ENCODE results near the gene CBFB. TPM values are rescaled to one million over a fixed set of nuclear protein-coding genes. Genes with fewer than 3 reads are reported as not detected.

The CBFB gene
- total and polyA plus RNA-seq, 12 donors, result 13.0 to 41.2 (median 27.1) TPM

- Histone ChIP-seq H3K9me3 (replicated peaks in 1 of 3) (no peaks in the 10 kb centered on the region), H3K4me3 (no peak overlapping the region), H3K4me1 (replicated peaks in 1 of 2) (peaks cover 16 to 26% of the 10 kb centered on the region in 2 donors), H3K27ac (no peak overlapping the region), H3K27me3 (no peaks in the 10 kb centered on the region), H3K36me3 (replicated peaks in 1 of 2) (no peaks in the 10 kb centered on the region)
- intact Hi-C loops (cut with DNase I), result no loop called here
- 80 to 87% (median 83%) methylated on average over 4 of the region's 4 CpGs for WGBS, 4 donors
- TF ChIP-seq POLR2A (IDR thresholded peaks at IDR 0.05), result no peak
- TF ChIP-seq, protein P1, sequence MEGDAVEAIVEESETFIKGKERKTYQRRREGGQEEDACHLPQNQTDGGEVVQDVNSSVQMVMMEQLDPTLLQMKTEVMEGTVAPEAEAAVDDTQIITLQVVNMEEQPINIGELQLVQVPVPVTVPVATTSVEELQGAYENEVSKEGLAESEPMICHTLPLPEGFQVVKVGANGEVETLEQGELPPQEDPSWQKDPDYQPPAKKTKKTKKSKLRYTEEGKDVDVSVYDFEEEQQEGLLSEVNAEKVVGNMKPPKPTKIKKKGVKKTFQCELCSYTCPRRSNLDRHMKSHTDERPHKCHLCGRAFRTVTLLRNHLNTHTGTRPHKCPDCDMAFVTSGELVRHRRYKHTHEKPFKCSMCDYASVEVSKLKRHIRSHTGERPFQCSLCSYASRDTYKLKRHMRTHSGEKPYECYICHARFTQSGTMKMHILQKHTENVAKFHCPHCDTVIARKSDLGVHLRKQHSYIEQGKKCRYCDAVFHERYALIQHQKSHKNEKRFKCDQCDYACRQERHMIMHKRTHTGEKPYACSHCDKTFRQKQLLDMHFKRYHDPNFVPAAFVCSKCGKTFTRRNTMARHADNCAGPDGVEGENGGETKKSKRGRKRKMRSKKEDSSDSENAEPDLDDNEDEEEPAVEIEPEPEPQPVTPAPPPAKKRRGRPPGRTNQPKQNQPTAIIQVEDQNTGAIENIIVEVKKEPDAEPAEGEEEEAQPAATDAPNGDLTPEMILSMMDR (IDR thresholded peaks at IDR 0.05), result no peak
- DNase-seq, result no peak
Observed at GRCh38 chr16:67112591-67113399, 83.8 kb downstream of the CBFB start.

- Histone ChIP-seq H3K27me3 (no peaks in the 10 kb centered on the region), H3K4me1 (replicated peaks in 1 of 2) (peaks cover 11 to 21% of the 10 kb centered on the region in 2 donors), H3K9me3 (replicated peaks in 1 of 3) (no peaks in the 10 kb centered on the region), H3K36me3 (replicated peaks in 1 of 2) (no peaks in the 10 kb centered on the region), H3K27ac (no peak overlapping the region), H3K4me3 (no peak overlapping the region)
- intact Hi-C loops (cut with DNase I), result no loop called here
- 83 to 90% (median 86%) methylated on average over 2 of the region's 2 CpGs for WGBS, 4 donors
- TF ChIP-seq POLR2A (IDR thresholded peaks at IDR 0.05), result no peak
- TF ChIP-seq, protein P1 (IDR thresholded peaks at IDR 0.05), result no peak
- DNase-seq, result no peak
Observed at GRCh38 chr16:67114793-67115192, 85.8 kb downstream of the CBFB start.

DNA sequence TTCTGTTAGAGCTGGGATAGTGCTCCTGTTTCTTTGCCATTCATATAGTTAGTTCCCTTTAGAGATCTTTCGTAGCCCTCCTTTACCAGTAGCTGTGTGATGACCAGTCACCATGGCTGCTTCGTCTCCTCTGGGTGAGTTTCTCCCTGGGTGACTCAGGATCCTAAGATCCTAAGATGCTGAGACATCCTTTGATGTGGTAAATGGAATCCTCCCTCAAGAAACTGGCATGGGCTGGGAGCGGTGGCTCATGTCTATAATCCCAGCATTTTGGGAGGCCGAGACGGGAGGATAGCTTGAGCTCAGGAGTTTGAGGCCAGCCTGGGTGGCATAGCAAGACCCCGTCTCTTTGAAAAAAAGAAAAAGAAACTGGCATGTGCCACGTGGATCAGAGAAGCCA lies 86.7 kb downstream of the CBFB start:
- H3K27me3 ChIP-seq, result no peaks in the 10 kb centered on the region
- H3K4me3 ChIP-seq, result no peak overlapping the region
- peaks cover 0 to 7% of the 10 kb centered on the region in 2 donors for H3K36me3 ChIP-seq (replicated peaks in 1 of 2)
- WGBS, 4 donors, result 81 to 92% (median 83%) methylated on average over 7 of the region's 7 CpGs
- DNase-seq, result peak in 1 of 7 donors; percentile 31
- H3K9me3 ChIP-seq (replicated peaks in 1 of 3), result no peaks in the 10 kb centered on the region
- H3K27ac ChIP-seq, result no peak overlapping the region
- H3K4me1 ChIP-seq (replicated peaks in 1 of 2), result peaks cover 6 to 16% of the 10 kb centered on the region in 2 donors
- TF ChIP-seq, protein P1 (IDR thresholded peaks at IDR 0.05), result no peak
- no peak for TF ChIP-seq POLR2A (IDR thresholded peaks at IDR 0.05)
- intact Hi-C loops (cut with DNase I), result no loop called here

DNA sequence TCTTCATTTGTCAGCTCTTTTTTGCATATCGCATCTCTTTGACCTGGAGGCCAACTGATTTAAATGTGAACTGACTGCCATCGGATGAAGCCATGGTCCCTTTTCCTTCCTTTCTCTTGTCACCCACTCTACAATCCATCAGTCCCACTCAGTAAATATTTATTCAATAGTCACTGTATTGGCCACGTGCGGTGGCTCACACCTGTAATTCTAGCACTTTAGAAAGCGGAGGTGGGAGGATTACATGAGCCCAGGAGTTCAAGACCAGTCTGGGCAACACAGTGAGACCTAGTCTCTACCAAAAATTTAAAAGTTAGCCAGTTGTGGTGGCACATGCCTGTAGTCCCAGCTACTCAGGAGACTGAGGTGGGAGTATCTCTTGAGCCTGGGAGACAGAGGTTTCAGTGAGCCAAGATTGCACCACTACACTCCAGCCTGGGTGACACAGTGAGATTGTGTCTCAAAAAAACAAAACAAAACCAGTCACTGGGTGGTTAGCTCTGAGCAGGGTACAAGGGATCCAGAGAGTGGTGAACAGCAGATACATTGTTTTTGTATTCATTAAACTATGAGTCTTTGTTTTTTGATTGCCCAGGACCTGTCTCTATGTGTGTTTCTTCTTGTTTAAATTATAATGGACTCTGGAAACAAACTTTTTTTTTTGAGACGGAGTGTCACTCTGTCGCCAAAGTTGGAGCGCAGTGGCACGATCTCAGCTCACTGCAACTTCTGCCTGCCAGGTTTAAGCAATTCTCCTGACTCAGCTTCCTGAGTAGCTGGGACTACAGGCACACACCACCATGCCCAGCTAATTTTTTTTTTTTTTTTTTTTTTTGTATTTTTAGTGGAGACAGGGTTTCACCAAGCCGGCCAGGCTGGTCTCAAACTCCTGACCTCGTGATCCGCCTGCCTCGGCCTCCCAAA lies 87.7 kb downstream of the CBFB start:
- TF ChIP-seq POLR2A (IDR thresholded peaks at IDR 0.05), result no peak
- intact Hi-C loops (cut with DNase I), result no loop called here
- peaks cover 0 to 6% of the 10 kb centered on the region in 2 donors for H3K4me1 ChIP-seq (replicated peaks in 1 of 2)
- H3K27ac ChIP-seq, result peak overlapping the region in 1 of 5 donors; percentile 6
- peak in 1 of 7 donors; percentile 33 for DNase-seq
- peaks cover 0 to 16% of the 10 kb centered on the region in 2 donors for H3K36me3 ChIP-seq (replicated peaks in 1 of 2)
- H3K4me3 ChIP-seq, result no peak overlapping the region
- no peaks in the 10 kb centered on the region for H3K27me3 ChIP-seq
- WGBS, 4 donors, result 79 to 84% (median 84%) methylated on average over 13 of the region's 13 CpGs
- no peaks in the 10 kb centered on the region for H3K9me3 ChIP-seq (replicated peaks in 1 of 3)

Measured in adrenal gland (tissue), 12 donors.